ENCODE data around the gene MCU.
"Not testable (repeated sequence)": the region's sequence is repeated elsewhere in the genome, so short reads cannot be mapped to it uniquely, and the experiment has no call there.

MCU gene

DNA sequence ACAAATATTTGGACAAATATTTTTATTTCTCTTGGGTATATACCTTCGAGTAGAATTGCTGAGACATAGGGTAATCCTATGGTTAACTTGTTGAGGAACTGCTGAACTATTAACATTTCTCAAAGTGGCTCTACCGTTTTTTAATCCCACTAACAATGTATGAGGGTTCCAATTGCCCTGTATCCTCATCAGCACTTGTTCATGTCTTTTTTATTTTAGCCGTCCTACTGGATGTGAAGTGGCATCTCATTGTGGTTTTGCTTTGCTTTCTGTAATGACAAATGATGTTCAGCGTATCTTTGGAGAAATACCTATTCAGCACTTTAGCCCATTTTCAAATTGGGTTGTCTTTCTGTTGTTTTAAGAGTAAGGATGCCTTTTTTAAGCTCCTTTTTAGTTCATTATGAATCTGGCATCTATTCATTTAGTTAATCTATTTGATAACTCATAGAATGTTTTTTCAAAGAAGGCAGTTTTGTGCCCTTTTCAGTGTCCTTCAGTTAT lies 40.0 kb downstream of the MCU start:
- no peak for DNase-seq

DNA sequence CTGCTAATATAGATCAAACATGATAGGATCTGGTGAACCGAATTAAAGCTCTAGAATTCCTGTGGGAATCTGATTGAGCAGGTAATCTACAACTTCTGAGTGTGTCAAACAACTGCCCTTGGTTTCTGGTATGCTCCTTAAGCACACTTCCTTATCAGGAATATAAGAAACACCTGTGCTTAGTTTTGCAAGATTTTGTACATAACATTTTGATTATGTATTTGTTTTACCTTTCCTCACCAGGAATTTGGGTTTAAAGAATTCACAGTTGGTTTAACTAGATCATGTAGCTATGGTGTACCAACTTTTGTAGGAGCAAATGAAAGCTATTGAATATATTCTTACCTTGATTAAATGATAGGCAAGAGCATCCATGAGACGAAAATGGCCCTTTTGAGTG lies 40.6 kb downstream of the MCU start:
- DNase-seq: no peak

- DNase-seq: no peak
These were observed 42.0 kb downstream of the MCU start for GRCh38 chr10:72733989-72734388.

DNA sequence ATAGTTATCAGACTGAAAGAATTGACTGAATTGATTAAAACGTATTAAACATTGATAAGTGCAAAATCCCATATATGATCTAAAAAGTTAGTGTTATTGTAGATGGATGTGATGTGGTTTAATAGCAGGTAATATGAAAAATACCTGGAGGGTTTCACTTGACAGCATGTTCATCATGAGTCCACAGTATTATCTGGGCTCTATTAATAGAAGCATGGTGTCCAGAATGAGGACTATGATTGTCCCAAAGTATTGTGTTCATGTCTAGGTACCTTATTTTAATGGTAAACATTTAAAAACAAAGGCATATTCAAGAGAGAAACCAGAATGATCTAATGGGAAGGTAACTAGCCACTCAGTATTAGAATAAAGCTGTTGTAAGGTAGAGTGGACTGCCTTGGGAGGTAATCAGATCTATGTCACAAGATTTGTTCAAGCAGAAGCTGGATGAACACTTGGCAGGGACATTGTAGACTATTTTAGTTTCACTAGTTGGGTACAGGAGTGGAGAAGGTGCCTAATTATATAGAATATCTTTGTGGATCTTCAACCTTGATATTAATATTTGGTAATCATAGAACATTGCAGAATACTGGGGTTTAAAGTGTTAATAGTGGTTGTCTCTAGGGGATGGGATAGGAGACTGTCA lies 43.5 kb downstream of the MCU start:
- no peak for DNase-seq

- DNase-seq: no peak
These were observed 44.4 kb downstream of the MCU start for GRCh38 chr10:72736176-72736827.

DNA sequence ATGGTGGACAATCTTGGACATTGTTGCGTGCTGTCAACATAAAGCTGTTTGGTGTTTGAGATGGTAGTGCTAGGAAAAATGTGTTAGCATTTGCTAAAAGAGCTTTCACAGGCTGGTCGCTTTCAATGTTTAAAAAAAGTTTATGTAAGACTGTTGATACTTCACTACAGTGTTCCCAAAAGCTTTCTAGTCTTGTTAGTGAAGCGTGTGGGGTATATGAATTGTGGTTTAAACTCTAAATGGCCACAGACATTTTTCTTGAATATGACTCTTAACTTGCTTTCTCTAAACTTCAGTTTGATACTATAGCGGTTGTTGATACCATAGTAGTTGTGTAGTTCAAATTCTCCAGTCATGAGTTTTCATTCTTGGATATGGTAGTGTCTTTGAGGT lies 44.9 kb downstream of the MCU start:
- DNase-seq: no peak

- DNase-seq: not testable (repeated sequence)
These were observed 45.4 kb downstream of the MCU start for GRCh38 chr10:72737357-72737756.

GRCh38 chr10:72738486-72738885 lies 46.5 kb downstream of the MCU start:
- no peak for DNase-seq

DNA sequence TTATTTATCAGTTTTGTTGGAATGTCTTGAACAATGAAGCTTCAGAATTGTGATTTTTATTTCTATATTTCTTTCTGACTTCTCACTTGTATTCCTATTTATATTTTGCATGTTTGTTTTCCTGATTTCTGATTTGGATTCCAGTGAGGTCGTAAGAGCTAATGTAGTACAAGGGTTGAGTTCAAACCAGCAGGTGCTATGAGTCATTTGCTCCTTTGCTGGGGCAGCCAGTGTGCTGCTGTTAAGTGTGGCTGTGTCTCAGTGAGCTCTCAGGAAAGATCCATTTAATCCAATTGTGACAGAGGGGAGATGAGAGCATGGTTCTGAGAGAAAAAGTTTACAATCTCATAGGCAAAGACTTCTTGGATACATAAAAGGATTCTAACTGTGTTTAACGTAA lies 48.6 kb downstream of the MCU start:
- DNase-seq: no peak

- DNase-seq: no peak
These were observed 50.1 kb downstream of the MCU start for GRCh38 chr10:72742092-72742491.

DNA sequence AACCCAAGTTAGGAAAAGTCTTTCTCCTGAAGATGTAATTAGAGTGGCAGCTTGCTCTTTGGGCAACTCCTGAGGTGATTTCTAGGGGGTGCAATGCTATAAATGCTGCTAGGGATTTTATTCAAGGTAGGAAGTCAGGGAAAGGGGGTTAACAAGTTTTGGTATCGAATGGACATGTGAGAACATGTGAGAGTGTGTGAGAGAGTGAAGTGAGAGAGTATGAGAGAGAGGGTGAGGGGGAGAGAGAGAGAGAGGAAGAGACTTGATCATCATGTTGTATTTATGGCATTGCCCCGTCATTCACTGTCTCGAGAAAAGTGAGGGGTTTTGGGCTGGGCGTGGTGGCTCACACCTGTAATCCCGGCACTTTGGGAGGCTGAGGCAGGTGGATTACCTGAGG lies 50.9 kb downstream of the MCU start:
- no peak for DNase-seq

GRCh38 chr10:72744566-72744965 lies 52.6 kb downstream of the MCU start:
- no peak for DNase-seq

GRCh38 chr10:72746426-72747363 lies 54.8 kb downstream of the MCU start:
- DNase-seq: no peak

- DNase-seq: no peak
These were observed 55.6 kb downstream of the MCU start for GRCh38 chr10:72747521-72747920.

DNA sequence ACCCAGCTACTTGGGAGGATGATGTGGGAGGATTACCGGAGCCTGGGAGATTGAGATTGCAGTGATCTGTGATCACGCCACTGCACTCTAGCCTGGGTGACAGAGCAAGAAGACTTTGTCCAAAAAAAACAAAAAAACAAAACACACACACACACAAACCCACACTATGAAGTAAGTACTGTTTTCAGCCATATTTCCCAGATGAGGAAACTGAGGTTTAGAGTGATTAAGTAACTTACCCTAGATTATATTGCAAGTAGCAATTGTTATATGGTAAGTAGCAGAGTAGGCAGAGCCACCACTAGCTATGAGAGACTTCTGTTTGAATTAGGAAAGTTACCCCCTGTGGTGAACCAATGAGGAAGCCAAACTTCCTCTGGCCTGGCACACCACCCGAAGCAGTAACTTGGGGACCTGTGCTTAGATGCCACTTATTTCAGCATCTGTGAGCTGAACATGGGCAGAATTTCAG lies 61.9 kb downstream of the MCU start:
- DNase-seq: no peak

- DNase-seq: no peak
These were observed 62.5 kb downstream of the MCU start for GRCh38 chr10:72754275-72755032.

- DNase-seq: no peak
These were observed 64.9 kb downstream of the MCU start for GRCh38 chr10:72756674-72757385.

GRCh38 chr10:72757732-72758131 lies 65.8 kb downstream of the MCU start:
- DNase-seq: no peak

GRCh38 chr10:72758930-72759329 lies 67.0 kb downstream of the MCU start:
- DNase-seq: not testable (repeated sequence)

GRCh38 chr10:72759584-72759983 lies 67.6 kb downstream of the MCU start:
- no peak for DNase-seq

DNA sequence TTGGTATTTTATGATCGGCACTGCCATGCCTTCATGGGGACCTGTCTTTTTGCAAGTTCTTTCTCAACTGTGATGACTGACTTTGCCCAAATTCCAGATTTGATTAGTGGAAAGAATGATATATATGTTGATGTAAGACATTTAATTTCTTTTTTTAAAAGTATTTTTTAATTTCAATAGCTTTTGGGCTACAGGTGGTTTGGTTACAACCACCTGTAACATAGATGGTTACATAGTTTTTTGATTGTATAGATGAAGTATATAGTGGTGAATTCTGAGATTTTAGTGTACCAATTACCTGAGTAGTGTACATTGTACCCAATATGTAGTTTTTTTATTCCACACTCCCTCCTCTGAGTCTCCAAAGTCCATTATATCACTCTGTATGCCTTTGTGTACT lies 69.6 kb downstream of the MCU start:
- no peak for DNase-seq

GRCh38 chr10:72762042-72762441 lies 70.1 kb downstream of the MCU start:
- DNase-seq: no peak

Data from retina (tissue), 1 donor.